Peyer's patch (tissue), 4 donors: ENCODE results near the gene FBL. TPM values are rescaled to one million over a fixed set of nuclear protein-coding genes. Genes with fewer than 3 reads are reported as not detected.
"Not testable (repeated sequence)": the region's sequence is repeated elsewhere in the genome, so short reads cannot be mapped to it uniquely, and the experiment has no call there.

Experiments
- DNase-seq, 3 donors: peaks; one replicate each; pipeline ENCODE4 v3.0.0-alpha.2; 2017 to 2019
- H3K27ac ChIP-seq, 4 donors: fragments of 200-600 bp; sonication (generic); one replicate each; pipeline ENCODE4 v1.5.1; 2016 to 2019
- H3K27me3 ChIP-seq, 2 donors: fragments of 200-600 bp; sonication (generic); one replicate each; pipeline ENCODE4 v1.5.1; 2019
- H3K36me3 ChIP-seq, 3 donors: fragments of 200-600 bp; sonication (generic); one replicate each; pipeline ENCODE4 v1.5.1; 2016 to 2019
- H3K4me1 ChIP-seq, 4 donors: fragments of 200-600 bp; sonication (generic); one replicate each; pipeline ENCODE4 v1.5.1; 2016 to 2019
- H3K4me3 ChIP-seq, 4 donors: fragments of 200-600 bp; sonication (generic); 1 replicate in 3 of 4; 2 replicates in 1 of 4; pipeline ENCODE4 v1.5.1; 2016 to 2019; ENCODE audit warnings: mild to moderate bottlenecking in 1 of 4
- H3K9me3 ChIP-seq, 4 donors: fragments of 200-600 bp; sonication (generic); one replicate each; pipeline ENCODE4 v1.5.1; 2016 to 2019; ENCODE audit warnings: mild to moderate bottlenecking in 1 of 4
- CTCF ChIP-seq, 6 experiments: fragments of 450-650 bp in 4 of 6; fragments of 200-600 bp in 2 of 6; sonication (generic) in 1 of 6; IDR thresholded peaks; one replicate each; pipeline ENCODE4 v1.5.1; 2017 to 2019; ENCODE audit warnings: antibody characterized with exemption in 6 of 6, mild to moderate bottlenecking in 3 of 6, moderate library complexity in 1 of 6
- POLR2A ChIP-seq, 2 donors: fragments of 450-650 bp; IDR thresholded peaks; one replicate each; pipeline ENCODE4 v1.5.1; 2017; ENCODE audit warnings: antibody characterized with exemption in 2 of 2, mild to moderate bottlenecking in 2 of 2, moderate library complexity in 2 of 2
- total RNA-seq, 4 donors: library from RNA; depleted of rRNA; stranded (reverse); fragments of >200 nt; gene quantifications; one replicate each; pipeline ENCODE4 v1.1.0, GENCODE V29; 2016

FBL gene
- total RNA-seq, 4 donors from 2014 or later: 42.4 to 206 (median 103) TPM

- not testable (repeated sequence) for H3K27me3 ChIP-seq, H3K36me3 ChIP-seq, H3K4me1 ChIP-seq, H3K9me3 ChIP-seq, H3K4me3 ChIP-seq, H3K27ac ChIP-seq, DNase-seq
These were observed 38.5 kb upstream of the FBL start for GRCh38 chr19:39884721-39885120.

- H3K4me1 ChIP-seq, H3K36me3 ChIP-seq, DNase-seq, H3K9me3 ChIP-seq, H3K27ac ChIP-seq, H3K4me3 ChIP-seq, H3K27me3 ChIP-seq: not testable (repeated sequence)
These were observed 36.5 kb upstream of the FBL start for GRCh38 chr19:39882645-39883044.

- not testable (repeated sequence) for H3K36me3 ChIP-seq, H3K9me3 ChIP-seq, H3K4me1 ChIP-seq, DNase-seq, H3K27me3 ChIP-seq, H3K27ac ChIP-seq, H3K4me3 ChIP-seq
- peak in 1 of 6 experiments; percentile 19 for TF ChIP-seq CTCF (IDR thresholded peaks at IDR 0.05)
These were observed 35.4 kb upstream of the FBL start for GRCh38 chr19:39881495-39882110.

GRCh38 chr19:39880241-39880640 is 34.1 kb upstream of the FBL start:
- DNase-seq, H3K4me1 ChIP-seq, H3K4me3 ChIP-seq, H3K27me3 ChIP-seq, H3K9me3 ChIP-seq, H3K27ac ChIP-seq, H3K36me3 ChIP-seq: not testable (repeated sequence)

- H3K36me3 ChIP-seq, H3K4me3 ChIP-seq, H3K27me3 ChIP-seq, H3K9me3 ChIP-seq, H3K27ac ChIP-seq, DNase-seq, H3K4me1 ChIP-seq: not testable (repeated sequence)
These were observed 33.6 kb upstream of the FBL start for GRCh38 chr19:39879796-39880195.

GRCh38 chr19:39878866-39879265 is 32.7 kb upstream of the FBL start:
- DNase-seq, H3K4me3 ChIP-seq, H3K4me1 ChIP-seq, H3K27me3 ChIP-seq, H3K27ac ChIP-seq, H3K36me3 ChIP-seq, H3K9me3 ChIP-seq: not testable (repeated sequence)

- Histone ChIP-seq H3K4me3 (no peak overlapping the region), H3K36me3 (peaks cover 0 to under 1% (median 0%) of the 10 kb centered on the region in 3 donors), H3K4me1 (no peaks in the 10 kb centered on the region), H3K27ac (no peak overlapping the region), H3K27me3 (no peaks in the 10 kb centered on the region), H3K9me3 (no peaks in the 10 kb centered on the region)
- DNase-seq: no peak
- no peak for TF ChIP-seq POLR2A (IDR thresholded peaks at IDR 0.05)
- no peak for TF ChIP-seq CTCF (IDR thresholded peaks at IDR 0.05)
These were observed 32.2 kb upstream of the FBL start for GRCh38 chr19:39878398-39878797.

GRCh38 chr19:39877982-39878381 is 31.8 kb upstream of the FBL start:
- H3K4me3 ChIP-seq, DNase-seq, H3K36me3 ChIP-seq: not testable (repeated sequence)

GRCh38 chr19:39877488-39877887 is 31.3 kb upstream of the FBL start:
- not testable (repeated sequence) for H3K27me3 ChIP-seq, H3K4me1 ChIP-seq, H3K4me3 ChIP-seq, H3K27ac ChIP-seq, DNase-seq, H3K9me3 ChIP-seq, H3K36me3 ChIP-seq

More at GRCh38 chr19:39877982-39878381, 31.8 kb upstream of the FBL start:
- H3K27me3 ChIP-seq, H3K27ac ChIP-seq, H3K4me1 ChIP-seq, H3K9me3 ChIP-seq: not testable (repeated sequence)

GRCh38 chr19:39876486-39876885 is 30.3 kb upstream of the FBL start:
- not testable (repeated sequence) for H3K36me3 ChIP-seq, H3K9me3 ChIP-seq, H3K27ac ChIP-seq, DNase-seq, H3K4me1 ChIP-seq, H3K4me3 ChIP-seq, H3K27me3 ChIP-seq

GRCh38 chr19:39875401-39875864 is 29.3 kb upstream of the FBL start:
- H3K4me1 ChIP-seq, H3K4me3 ChIP-seq, H3K36me3 ChIP-seq, H3K27ac ChIP-seq, DNase-seq, H3K9me3 ChIP-seq, H3K27me3 ChIP-seq: not testable (repeated sequence)
